HG03108 (cell line): ENCODE measurements around the gene SURF6.
A peak's percentile ranks its signal among the peaks of the same experiment; 100 is the strongest.

Experiments
- ATAC-seq: cut with Tn5 transposase; IDR thresholded peaks from one replicate; pipeline ENCODE4 v1.9.1; 2021; ENCODE audit warnings: moderate library complexity; ENCODE audit not compliant: unreplicated experiment

Gene SURF6

DNA sequence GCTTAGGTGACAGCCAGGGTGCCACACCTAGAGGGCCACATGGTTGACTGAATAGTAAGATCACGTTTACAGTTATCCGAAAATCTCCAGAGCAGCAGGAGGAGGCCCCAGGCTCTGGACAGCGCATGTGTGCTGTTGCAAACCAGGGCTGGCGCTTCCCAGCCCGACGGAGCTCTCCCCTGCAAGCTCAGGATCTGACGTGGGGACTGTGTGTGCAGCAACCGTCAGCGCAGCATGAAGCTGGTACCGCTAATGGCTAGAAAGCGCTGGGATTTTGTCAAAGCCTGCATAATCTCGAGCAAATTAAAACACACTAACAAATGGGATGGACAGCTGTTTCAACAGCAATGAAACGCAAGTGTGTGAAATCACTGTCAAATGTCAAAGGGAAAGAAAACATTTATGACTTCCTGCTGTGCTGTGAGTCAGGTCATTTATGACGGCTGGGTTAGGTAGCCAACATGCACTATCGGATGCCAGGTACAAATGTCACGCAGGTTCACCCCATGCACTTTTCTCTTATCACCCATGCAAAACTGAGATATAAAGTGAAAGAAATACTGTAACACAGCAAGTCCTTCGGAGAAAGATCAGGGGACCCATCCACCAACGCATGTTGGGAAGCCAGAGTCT is 32.4 kb upstream of the SURF6 start:
- no peak for ATAC-seq

DNA sequence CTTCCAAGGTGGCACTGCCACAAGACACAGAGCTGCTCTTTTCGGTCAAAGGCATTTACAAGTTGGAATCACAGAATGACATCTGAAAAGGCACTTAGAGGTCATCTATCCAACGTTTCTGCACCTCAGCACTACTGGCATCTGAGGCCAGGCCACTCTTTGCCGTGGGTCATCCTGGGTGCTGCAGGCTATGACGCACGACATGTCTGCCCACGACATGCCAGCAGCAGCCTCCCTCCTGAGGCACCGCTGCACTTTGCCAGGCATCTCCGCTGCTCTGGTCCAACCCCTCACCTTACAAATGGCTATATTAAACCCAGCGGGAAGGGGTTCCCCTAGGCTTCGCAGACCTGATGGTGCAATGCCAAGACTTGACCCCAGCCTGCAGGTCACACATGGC is 31.8 kb upstream of the SURF6 start:
- no peak for ATAC-seq

DNA sequence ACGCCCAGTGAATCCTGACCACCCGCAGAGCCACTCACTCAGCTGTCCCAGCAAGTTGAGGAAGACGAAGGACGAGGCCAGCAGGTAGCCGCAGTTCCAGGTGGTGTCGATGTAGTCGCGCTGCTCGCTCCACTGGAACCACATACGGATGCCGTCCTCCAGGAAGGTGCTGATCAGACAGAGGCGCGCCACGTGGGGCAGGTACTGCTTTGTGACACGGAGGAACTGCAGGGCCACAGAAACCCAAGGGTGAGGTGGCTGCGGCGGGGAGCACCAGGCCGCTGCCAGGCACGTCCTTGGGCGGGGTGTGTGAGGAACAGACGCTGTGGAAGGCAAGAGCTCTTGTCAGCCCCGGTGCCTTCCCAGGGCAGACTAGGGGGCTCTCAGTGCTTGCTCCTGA is 31.2 kb upstream of the SURF6 start:
- no peak for ATAC-seq

DNA sequence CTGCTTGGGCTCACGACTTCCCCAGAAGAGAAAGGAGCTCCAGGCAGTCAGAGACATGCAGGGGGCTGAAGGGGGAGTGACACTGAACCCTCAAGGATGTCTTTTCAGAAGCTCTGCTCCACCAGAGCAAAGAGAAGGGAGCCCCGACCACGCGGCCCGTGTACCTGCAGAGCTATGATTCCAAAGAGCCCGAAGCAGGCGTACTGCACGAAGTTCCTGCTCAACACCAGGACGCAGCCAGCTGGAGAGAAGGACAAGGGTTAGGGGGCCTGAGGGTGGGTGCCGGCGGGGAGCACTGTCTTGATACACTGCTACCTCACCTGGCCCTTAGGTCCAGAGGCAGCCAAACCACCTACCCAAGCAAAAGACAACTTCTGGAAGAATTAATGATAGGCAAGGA is 30.4 kb upstream of the SURF6 start:
- no peak for ATAC-seq

DNA sequence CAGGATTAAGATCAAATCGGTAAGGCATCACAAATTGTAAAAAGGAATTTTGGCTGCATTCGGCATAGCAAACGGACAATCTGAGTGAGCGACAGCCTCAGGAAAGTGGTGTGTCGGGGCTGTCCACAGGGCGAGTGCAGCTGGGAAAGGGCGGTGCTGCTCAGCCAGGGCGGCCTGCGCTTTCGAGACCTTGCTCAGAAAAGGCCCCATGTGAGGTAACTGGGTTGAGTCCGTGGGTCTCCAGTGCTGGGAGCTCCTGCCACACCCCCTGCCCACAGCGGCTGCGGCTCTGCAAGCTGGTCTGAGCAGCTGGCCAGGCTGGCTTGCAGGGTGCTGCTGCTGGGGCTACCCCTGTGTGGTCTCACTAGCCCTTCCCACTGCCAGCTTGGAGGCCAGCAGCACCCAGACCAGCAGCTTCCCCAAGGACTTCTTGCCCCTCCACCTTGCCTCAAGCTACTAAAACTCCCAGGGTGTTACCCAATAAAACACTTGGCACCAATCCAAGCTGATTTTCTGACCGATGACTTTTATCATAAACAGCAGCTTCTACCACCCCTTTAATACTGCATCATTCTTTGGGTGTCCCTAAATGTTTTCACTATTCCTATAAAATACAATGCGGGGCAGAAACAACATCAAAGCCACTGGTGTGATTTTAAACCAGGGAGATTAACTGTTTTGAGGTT is 26.5 kb upstream of the SURF6 start:
- ATAC-seq = no peak

DNA sequence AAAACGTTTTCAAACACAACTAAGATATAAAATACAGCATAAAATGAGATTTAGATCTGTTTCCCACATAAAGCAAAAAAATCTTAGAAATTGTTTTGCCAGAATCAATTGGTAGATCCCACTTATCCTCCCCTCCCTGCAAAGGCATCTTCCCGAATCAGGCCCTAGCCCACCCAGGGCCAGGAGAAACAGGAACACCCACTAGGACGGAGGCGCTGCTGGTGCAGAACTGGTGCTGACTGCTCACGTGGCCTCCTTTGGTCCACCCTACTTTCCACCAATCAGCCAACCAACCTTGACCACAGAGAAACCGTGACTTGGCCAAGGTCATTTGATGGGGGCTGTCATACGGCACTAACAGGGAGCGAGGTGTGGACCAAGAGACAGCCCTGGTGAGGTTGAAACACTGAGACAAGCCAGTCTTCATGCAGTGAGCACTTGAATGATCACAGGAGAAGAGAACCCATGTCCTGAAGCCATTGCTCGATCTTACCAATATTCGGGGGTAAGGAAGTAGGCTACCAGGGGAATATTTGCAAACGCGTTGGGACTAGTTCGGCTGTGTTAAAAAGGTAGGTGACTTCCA is 25.6 kb upstream of the SURF6 start:
- no peak for ATAC-seq

DNA sequence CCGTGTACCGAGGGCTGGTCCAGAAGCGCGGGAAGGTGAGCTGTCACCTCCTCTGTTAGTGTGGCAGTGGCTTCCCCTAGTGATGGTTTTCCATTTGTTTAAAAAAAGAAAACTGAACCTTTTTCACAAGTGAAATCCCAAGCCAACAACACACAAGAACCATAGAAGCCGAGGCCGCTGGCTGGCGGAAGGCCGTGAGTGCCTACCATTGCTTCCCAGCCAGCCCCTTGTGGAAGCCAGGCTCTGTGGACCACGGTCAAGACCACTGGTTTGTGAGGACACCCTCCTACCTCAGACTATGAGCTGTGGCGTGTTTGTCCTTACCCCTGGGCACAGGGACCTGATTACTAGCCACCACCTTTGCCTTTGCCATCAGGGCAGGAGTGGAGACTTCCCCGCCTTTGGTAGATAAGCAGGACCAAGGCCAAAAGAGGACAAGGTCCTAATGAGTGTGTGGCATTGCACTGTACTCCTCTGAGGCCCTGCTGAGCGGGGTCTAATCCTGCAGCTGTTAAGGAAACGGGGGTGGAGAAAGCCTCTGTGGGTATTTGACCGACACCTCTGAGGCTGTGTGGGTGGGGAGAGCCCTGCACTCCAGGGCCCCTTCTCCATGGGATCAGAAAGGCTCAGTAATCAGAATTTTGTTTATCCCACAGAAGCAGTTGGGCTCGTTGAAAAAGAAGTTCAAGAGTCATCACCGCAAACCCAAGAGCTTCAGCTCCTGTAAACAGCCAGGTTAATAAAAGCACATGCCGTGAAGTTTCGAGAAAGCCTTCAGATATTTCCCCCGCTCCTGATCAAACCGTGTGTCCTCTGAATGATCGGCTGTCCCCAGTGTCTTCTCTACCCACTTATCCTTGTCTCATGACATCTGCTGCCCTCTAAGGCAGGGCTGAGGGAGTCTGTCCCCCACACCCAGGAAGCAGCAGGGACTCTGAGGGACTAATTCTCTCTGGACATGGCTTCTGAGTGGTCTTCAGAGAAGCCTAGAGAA is 24.7 kb upstream of the SURF6 start:
- ATAC-seq = no peak

DNA sequence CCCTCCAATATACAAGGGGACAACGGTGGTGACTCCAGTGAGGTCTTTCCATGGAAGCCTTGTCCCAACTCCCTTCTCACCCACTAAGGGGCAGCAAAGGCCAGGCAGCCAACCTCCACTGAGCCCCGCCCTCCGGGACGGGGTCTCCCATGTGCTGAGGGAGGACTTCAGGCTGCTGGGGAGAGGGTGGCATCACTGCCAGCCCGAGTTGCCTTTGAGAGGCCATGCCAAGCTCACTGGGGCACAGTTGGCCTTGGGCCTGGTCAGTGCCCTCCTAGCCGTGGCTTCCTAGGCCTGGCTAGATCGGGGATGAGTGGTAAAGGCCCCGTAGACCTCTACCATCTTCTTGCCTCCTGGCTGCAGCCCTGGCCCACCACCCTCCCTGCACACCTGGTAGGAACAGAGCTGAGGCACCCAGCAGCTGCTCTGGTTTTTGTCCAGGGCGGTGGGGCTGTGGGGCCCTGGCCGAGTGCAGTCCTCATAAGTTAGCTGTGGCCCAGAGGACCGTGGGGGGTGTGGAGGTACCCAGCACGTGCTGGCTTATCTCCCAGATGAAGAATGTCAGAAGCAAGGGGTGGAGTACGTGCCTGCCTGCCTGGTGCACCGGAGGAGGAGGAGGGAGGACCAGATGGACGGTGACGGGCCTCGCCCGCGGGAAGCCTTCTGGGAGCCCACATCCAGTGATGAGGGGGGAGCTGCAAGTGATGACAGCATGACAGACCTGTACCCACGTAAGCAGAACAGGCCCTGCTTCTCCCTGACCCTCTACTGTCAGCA is 23.6 kb upstream of the SURF6 start:
- no peak for ATAC-seq

DNA sequence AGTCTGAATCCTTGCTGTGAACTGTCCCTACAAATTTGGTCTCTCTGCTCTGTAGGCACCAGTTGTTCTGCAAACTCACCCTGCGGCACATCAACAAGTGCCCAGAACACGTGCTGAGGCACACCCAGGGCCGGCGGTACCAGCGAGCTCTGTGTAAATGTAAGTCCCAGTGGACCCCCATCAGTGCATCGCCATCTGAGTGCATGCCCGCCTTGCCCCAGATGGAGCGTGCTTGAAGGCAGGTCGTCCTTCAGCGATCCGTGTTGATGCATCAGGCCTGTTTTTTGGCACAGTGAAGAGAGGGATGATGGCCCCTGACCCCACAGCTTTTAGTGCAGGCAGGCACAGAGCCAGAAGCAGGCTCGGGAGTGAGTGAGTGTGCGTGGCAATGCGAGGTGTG is 21.7 kb upstream of the SURF6 start:
- ATAC-seq = no peak

DNA sequence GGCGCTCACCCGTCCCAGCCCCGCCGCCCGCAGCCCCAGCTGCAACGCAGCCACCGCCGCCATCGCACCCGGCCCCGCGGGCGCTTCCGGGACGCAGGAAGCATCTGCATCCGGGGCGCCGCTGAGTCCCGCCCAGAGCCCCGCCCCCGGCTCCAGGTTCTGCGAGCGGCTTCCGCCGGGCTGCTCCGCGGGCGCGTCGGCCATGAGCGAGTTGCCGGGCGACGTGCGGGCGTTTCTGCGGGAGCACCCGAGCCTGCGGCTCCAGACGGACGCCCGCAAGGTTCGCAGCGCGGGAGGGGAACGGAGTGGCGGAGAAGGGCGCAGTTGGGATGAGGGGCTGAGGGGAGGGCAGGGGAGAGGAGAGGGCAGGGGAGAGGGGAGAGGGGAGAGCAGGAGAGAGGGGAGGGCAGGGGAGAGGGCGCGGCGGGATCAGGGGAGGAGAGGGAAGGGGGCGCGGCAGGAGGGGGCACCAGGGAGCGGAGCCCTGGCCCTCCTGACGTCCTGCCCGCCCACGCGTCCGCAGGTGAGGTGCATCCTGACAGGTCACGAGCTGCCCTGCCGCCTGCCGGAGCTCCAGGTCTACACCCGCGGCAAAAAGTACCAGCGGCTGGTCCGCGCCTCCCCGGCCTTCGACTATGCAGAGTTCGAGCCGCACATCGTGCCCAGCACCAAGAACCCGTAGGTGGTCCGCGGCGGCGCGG is 20.6 kb upstream of the SURF6 start, which contains the start of the genes SURF1 and SURF2:
SURF1 (minus strand) TSS at position 97 of the 701 bp plus-strand sequence; CDS start at position 63, 34 bp downstream.
SURF2 (plus strand) TSS at position 160 of the 701 bp plus-strand sequence; CDS start at position 203, 43 bp downstream.
- peak; percentile 74 for ATAC-seq

DNA sequence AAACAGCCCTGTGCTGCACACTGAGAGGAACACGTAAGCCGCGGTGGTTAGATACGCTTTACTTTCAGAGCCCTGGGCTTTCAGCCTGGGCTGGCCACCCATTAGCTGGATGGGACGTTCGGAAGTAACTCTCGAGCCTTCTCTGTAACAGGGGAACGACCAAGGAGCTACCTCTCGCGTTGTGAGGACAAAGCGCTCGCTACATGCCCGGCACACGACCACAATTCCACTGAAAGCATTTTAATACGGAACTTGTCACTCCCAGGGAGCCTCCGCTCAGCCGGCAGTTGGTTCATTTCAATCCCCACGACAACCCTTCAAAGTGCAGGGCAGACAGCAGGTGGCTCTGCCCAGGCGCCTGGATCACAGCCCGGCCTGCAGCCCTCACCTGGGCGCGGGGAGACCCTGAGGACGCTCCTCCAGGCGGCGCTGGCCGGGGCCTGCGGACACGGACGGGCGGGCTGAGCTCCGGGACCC is 19.9 kb upstream of the SURF6 start:
- ATAC-seq = no peak

DNA sequence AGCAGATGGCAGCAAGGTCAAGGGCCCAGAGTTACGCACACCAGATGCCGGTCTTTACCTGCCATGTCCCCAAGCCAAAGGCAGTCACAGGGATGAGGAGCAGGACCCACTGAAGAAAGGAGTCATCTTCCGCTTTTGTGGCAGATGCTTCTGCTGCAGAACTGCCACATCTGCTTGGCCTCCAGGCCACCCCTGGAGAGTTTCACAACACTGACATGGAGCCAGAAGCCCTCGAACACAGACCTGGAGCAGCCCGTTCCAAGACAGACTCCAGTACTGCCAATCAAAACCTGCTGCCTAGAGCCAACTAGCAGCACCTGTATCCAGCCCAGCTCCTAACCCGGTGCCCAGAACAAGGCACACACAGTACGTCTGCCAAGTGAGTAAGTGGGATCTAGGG is 18.8 kb upstream of the SURF6 start:
- ATAC-seq = no peak

DNA sequence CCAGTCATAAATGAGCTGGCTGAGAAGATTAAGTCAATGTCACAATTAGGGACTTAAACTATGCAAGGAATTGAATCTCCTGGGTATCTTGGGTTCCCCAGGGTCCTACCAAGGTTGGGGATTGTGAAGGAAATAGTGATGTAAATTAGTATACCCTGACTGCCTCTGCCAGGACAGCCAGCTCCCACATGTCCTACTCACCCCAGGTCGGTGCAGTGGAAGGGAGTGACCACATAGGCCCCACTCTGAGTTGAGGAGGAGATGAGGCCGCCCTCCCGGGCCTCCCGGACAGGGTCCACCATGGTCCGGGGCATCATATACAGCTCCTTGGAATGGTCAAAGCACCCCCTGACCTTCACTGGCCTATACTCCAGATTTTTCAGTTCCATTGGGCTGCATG is 17.6 kb upstream of the SURF6 start:
- ATAC-seq = no peak

DNA sequence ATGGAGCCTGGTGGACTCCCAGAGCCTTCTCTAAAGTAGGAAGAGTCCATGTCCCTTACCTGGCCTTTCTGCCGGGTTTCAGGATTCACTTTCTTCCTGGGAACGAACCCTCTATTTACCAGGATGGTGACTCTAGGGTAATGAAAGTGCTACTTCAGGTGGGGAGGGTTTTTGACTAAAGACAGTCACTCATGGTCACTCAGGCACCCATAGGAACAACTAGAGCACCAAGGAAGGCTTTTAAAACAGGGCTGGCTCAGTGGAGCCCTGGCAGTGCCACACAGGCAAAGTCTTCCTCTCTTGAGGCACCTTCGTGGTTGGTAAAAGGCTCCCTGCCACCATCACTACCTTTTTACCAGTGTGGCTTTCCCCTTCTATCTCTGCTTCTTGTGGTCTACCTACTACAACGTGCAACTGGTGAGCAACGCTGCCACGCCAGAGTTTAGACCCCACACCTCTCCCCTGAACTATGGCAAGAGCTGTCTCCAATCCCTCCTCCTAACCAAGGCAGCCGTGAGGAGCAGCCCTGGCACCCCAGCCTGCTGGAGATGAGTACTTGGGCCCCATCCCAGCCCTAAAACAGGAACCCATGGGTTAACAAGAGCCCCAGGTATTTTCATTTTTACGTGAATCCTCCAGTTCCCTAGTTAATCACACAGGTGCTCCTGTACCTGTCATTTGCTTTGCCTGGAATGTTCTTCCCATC is 16.8 kb upstream of the SURF6 start:
- ATAC-seq = no peak

DNA sequence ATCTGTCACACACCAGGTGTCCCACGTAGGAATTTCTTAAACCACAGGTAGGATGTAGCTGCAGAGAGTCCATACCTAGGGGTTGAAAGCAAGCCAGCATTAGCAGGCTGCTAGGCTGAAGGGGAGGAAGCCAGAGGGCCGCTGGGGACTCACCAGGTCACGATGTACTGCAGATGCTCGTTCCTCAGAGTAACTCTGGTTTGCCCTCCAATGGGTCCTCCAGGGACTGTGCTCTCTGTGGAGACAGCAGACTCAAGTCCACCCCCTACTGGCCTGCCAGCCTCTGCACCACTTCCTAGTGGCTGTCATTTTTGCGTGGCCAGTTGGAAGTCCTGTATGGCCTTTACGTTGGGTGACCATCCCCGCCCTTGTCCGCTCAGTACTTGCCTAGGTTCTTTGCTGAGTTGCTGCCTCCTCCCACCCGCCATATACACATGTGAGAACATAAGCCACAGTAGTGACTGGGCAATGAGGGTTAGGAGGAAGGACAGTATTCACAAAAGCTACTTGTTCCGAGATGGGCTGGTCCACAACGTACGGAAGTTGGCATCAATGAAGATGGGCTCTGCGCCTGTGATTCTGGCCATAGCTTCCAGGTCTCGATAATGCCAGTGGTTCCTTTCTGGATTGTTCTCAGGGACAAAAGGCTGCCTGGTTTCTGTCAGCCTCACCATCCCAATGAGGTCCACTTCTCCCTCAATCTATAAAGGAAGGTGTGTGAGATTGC is 16.1 kb upstream of the SURF6 start:
- ATAC-seq = no peak

DNA sequence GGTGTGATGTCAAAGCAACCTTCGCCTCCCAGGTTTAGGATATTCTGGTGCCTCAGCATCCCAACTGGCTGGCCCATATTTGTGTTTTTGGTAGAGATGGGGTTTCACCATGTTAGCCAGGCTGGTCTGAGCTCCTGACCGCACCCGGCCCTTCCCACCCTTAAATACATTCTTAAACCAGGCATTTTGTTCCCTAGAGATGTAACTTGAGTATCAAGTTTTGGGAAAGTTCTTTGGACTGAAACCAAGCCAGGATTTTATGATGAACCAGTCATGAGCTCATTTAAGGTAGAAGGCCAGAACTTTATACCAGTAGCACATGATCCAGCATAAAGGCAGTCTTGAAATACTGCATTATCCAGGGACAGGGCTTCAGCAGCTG is 15.5 kb upstream of the SURF6 start:
- no peak for ATAC-seq

DNA sequence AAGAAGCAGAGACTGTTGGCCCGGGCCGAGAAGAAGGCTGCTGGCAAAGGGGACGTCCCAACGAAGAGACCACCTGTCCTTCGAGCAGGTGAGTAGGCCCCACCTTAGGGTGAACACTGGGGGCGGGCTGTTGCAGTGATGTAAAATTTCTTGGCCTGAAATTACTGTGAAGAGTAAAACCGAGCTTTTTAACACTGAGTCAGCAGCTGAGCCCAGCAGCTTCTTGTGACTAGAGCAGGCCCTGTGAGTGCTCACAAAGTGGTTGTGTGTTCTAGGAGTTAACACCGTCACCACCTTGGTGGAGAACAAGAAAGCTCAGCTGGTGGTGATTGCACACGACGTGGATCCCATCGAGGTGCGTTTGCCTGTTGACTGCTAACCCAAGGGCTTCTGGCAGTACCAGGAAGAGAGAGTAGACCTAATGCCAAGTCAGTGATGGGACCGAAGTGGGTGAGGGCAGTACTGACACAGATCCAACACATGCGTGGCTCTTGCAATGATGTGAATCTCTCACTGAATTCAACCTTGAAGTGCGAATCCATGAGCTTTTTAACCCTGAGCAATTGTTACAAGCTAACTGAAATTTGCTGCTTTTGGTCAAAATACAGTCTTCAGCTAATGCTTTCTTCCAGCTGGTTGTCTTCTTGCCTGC is 14.1 kb upstream of the SURF6 start:
- ATAC-seq = no peak
